NCI-H2171 (cell line): ENCODE results near the gene MERTK.
A peak's percentile ranks its signal among the peaks of the same experiment; 100 is the strongest.
"Not testable (repeated sequence)": the region's sequence is repeated elsewhere in the genome, so short reads cannot be mapped to it uniquely, and the experiment has no call there.

Experiments used
- DNase-seq: peaks from one replicate; lab custom pipeline; 2025; lab: John Stamatoyannopoulos, UW

The MERTK gene

DNA sequence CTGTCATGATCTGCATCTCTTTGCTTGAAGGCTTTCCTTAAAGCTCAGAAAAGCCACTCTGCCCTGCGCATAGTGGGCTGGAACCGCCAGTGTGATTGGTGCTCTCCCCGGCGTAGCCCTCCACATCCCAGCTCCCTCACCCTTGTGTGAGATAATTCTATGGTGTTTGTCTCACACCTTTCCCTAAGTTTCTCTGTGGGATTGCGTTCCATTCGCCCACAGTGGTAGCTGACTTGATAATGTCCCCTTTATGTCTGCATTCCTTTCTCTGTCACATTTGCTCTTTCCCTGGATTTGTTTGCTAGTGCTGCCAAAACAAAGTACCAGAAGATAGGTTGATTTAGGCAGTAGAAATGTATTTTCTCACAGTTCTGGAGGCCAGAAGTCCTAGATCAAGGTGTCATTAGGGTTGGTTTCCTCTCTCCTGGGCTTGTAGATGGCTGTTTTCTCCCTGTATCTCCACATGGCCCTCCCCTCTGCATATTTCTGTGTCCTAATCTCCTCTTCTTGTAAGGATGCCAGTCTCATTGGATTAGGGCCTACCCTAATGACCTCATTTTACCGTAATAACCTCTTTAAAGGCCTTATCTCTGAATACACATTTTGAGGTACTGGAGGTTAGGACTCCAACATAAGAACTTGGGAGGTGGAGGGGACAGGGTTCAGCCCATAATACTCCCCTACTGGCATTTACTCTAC, 149.3 kb downstream of the MERTK start:
- no peak for DNase-seq

DNA sequence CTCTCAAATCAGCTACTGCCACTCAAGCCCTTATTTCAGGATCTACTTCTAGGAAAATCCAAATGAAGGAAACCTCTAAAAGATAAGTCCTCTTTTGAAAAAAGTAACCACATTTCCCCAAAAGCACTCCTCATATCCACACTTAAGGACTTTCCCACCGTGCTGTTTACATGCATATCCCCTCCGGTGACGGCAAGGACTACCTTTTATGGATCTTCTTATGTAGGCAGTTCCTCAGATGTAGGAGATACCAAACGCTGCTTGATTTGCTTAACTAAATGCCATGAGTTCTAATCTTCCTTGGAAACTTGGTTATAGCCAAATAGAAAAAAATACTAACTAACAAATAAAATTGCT, 149.8 kb downstream of the MERTK start:
- DNase-seq, result no peak

DNA sequence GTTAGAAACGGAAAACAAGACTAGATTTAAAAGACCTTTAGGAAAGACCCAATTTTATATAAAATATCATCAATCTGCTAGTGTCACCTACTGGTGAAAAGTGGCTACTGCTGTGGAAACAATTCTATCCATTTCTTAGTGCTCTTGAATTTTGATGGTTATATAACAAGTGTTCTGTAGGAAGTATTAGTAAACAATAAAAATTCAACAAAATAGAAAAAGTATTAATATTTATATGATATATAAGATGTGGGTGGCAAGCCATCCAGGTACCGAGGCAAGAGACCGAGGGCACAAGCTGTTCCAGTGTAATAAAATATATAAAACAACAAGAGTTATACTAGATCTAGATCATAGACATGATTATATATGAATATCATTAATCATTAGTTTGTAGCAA, 150.5 kb downstream of the MERTK start:
- peak; percentile 20 for DNase-seq

DNA sequence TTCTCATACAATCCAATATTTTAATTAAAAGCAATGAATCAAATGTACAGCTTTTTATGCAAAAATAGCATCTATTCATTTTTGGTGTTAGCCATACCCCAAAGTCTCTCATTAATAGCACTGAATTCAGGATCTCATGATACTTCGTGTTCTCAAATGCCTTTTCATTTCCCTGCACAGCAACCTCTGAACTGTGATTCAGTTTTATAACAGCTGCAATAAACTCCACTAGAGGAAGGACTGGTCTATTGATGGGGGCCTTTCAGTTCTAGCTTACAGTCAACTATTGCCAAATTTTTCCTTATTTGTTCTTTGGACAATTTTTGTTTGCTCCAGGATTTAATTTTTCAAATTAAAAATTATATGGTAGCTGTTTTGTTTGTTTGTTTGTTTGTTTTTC, 151.9 kb downstream of the MERTK start:
- DNase-seq, result no peak

DNA sequence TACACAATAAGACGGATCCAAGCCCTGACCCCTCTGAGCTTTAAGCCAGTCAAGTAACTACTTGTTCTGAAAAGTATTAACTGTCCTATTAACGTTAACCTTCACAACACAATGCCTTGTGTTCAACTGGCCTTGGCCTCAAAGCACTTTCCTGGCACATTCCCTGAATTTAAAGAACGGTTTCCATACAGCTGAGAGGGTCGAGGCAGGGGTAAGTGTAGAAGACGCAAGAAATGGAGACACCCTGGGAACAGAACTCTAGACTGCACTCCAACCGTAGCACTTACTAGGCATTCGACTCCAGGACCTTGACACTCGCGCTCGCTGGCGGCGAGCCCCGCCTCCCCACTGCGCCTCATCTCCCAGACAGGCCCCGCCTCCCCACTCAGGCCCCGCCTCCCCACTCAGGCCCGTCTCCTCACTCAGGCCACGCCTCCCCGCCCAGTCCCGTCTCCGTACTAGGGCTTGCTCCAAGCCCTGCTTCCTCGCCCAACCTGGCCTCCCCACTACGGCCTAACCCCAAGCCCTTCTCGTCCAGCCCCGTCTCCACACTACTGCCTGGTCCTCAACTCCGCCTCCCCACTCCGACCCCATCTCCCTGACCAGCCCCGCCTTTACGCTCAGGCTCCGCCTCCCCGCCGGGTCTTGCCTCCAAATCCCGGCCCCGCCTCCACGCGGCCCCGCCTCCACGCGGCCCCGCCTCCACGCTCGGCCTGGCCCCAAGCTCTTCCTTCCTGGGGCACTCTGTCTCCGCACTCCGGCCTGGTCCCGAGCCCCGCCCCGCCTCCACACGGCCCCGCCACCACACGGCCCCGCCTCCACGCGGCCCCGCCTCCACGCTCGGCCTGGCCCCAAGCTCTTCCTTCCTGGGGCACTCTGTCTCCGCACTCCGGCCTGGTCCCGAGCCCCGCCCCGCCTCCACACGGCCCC, 155.8 kb downstream of the MERTK start:
- peak; percentile 90 for DNase-seq

DNA sequence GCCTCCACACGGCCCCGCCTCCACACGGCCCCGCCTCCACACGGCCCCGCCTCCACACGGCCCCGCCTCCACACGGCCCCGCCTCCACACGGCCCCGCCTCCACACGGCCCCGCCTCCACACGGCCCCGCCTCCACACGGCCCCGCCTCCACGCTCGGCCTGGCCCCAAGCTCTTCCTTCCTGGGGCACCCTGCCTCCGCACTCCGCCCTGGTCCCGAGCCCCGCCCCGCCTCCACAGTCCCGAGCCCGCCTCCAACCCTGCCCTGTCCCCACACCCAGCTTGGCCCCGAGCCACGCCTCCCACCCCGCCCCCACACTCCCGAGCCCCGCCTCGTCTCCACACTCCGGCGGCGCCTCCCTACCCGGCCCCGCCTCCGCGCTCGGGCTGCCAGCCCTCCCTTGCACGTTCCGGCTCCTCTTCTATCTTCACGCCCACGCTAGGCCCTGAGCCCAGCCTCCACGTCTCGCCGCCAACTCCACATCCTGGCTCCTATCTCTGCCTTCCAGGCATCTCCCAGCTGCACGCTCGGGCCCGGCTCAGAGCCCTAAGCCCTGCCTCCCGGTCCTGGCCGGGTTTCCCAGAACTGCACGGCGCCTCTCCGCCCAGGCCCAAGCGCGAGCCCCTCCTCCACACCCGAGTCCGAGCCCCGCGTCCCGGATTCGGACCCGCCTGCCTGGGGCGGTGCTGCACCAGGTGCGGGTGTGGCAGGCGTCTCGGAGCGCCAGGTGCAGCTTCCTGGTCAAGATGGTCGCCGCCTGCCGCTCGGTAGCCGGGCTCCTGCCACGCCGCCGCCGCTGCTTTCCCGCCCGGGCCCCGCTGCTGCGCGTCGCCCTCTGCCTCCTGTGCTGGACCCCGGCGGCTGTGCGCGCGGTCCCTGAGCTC, 156.7 kb downstream of the MERTK start, which contains the start of gene TMEM87B:
TSS of gene TMEM87B (plus strand) at position 423 of the 883 bp plus-strand sequence. CDS start at position 746, 323 bp downstream.
- DNase-seq, result peak; percentile 95

DNA sequence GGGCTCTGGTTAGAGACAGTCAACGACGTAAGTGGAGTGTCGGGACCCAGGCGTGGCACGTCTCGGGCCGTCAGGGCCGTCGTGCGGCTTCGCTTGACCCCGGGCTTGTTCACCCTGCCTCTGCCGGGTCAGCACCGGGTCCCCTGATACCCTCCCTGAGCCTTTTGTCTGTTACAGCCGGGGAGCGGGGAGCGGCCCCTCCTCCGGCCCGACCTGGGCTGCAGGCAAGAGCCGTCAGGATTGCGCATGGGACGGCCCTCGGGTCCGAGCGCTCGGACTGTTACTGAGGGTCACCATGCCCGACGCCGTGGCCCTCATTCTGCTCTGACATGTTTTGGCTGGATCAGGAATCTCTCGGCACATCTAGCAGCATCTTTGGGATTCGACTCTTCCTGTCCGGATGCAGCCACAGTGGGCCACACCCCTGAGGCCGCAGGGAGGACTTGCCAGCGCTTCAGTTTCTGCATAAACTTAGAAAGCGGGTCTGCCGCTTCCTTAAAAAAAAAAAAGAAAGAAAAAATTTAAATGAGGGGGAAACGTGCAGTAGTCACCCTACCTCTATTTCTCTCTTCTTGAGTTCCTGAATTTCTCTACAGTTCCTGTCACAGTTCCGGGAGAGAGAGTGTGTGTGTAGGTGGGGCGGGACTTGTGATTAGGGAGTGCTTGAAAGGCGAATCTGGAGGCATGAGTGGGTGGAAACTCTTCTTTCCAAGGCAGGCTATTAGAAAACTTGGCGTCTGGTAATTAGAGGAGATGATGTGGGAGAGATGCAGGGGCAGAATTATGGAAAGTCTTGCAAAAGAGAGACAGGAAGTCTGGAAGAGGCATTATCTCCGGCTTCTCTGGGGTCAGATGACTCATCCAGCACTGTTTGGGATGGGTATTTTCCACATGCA, 157.6 kb downstream of the MERTK start:
- peak; percentile 14 for DNase-seq

DNA sequence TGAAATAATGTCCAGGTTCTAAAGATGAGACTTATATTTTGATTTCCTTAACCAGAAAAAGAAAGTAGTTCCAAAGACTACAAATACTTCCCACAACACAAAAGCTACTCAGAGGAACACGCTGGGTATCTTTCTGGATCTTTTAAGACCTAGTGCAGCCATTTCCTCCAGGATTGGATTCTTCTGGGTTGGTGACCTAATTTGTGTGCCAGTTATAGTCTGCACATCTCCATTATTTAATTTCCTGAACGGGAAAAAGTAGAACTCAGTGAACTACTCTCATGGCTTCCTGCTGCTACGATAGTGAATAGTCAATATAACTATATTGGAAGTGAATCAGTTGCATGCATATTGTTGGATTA, 158.2 kb downstream of the MERTK start:
- DNase-seq, result no peak

DNA sequence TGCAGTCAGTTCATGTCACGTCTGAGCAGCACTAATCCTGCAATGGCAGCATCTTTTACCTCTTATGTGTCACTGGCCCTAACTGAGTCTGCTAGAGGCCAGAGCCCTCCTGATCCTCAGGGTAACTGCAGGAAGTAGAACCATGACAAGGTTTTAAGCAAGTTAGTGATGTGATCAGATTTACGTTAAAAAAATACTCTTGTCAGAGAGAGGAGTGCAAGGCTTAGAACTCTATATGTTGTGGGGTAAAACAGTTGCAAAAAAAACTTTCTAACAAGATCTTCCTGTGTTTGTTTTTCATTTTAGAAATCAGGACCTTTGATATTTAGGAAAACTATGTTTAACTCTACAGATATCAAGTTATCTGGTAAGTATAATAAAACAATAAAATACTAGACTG, 161.3 kb downstream of the MERTK start:
- DNase-seq, result no peak

DNA sequence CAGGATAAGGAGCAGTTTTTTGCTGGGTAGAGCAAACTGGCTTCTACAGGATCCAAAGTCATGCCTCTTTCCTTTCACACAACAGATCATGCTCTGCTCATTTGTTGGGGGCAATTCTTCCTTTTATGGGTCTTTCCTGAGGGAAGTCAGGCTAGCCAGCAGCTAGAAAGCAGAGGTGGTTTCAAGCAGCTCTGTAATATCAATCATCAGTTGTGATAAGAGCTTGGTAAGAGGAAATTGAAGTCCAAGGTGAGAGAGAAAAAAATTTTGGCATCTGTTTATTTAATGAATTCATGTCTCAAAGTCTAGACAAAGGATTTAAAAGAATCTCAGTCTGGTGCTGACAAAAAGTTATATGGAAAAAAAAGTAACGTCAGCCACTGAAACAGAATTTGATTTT, 162.9 kb downstream of the MERTK start:
- DNase-seq, result no peak

DNA sequence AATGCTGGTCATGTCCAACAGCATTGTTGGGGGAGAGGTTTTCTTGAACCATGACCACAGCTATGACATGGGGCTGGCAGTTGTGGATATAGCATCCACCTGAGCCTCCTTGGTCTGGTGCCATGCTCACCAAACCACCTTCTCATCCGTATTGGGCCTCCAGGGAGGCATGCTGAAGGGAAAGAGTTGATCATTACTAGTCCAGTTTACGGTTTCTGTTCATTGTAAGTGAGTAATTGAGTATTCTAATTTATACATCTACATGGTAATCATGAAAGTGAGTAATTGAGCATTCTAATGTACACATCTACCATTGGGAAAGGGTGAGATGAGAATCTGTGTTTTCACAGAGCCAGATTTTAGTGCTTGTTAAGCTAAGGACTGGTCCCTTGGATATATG, 163.4 kb downstream of the MERTK start:
- DNase-seq, result no peak

DNA sequence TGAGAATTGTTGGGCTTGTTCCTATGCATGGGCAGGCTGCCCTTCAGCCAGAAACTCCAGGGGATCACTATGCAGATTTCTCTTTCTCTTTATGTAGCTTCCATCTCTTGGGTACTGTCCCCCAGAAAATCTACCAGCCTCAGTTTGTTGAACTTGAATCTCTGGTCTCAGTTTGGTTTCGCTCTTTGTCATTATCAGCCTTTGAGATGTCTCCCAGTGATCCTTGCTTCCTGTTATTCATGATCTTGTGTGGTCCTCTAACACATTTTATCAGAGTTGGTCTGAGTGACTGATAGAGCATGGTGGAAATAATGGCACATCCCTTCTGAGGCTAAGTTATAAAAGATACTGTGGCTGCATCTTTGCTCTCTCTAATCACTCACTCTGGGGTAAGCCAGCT, 164.5 kb downstream of the MERTK start:
- DNase-seq, result no peak

DNA sequence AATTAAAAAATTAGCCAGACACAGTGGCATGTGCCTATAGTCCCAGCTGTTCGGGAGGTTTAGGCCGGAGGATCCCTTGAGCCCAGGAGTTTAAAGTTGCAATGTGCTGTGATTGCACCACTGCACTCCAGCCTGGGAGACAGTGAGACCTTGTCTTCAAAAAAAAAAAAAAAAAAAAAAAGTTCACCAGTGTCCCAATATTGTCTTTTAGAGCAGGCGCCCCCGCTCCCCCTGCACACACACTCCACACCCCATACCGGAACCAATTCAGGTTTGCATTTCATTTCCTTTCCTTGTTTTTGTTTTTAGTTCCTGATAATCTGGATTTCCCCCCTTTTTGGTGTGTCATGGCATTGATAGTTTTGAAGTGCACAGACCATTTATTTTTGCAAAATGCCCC, 167.1 kb downstream of the MERTK start:
- no peak for DNase-seq

DNA sequence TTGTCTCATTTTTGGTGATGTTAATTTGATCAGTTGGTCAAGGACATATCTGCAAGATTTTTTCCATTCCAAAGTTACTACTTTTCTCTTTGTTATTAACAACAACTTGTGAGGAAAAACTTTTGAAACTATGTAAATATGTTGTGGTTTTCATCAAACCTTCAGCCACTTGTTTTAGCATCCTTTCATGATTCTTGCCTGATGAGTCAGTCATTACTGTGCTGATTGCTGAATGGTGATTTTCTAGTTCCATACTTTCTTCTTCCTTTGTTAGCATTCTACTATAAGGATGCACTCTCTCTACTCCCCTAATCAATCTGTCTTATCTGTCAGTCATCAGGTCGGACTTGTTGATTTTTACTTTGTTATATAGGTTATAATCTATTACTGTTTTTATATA, 167.6 kb downstream of the MERTK start:
- DNase-seq, result no peak

DNA sequence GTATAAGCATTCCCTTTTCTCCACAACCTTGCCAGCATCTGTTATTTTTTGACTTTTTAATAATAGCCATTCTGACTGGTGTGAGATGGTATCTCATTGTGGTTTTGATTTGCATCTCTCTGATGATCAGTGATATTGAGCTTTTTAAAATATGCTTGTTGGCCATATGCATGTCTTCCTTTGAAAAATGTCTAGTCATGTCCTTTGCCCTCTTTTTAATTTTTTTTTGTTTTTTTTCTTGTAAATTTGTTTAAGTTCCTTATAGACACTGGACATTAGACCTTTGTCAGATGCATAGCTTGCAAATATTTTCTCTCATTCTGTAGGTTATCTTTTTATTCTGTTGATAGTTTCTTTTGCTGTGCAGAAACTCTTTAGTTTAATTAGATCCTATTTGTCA, 171.4 kb downstream of the MERTK start:
- not testable (repeated sequence) for DNase-seq

DNA sequence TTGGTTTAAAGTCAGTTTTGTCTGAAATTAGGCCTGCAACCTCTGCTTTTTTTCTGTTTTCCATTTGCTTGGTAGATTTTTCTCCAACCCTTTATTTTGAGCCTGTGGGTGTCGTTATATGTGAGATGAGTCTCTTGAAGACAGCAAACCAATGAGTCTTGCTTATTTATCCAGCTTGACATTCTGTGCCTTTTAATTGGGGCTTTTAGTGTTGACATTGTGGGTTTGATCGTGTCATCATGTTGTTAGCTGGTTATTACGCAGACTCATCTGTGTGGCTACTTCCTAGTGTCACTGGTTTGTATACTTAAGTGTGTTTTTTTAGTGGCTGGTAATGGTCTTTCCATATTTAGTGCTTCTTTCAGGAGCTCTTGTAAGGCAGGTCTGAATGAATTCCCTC, 175.5 kb downstream of the MERTK start:
- no peak for DNase-seq

DNA sequence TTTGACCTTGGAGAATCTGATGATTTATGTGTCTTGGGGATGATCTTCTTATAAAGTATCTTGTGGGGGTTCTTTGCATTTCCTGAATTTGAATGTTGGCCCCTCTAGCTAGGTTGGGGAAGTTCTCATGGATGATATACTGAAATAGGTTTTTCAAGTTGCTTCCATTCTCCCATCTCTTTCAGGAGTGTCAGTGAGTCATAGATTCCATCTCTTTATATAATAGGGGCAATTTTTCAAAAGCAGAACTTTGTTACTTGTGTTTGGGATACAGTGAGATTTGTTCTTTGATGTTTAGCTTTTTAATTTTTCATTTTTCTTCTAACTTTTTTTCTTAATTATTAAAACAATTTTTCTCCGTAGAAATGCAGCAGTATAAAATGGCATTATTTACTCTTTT, 176.1 kb downstream of the MERTK start:
- no peak for DNase-seq

DNA sequence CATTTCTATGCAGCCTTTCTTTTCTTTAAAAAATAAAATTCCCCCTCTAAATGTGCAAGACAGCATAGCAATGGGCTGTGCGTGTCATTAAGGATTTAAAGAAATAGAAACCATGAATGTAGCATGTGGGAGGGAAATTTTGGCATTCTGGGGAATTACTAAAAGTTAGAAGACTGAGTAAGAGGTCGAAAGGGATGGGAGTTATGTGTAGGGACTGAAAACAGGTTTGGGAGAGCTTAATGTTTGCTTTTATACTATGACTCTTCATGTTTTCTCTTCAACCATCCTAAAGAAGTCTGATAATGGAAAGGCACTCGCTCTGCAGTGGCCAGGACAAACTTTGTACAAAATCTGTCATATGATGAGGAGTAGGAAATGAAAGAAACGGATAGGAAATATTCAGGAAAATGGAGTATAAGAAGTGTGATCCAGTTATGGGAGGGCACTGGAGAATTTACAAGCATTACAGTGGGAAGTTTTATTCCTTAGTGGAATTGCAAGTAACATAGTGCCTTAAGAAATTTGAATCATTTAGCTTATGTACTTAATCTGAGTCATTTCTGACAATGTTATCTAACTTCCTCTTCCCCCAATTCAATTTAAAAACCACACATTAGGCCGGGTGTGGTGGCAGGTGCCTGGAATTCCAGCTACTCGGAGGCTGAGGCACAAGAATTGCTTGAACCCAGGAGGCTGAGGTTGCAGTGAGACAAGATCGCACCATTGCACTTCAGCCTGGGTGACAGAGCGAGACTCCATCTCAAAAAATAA, 177.3 kb downstream of the MERTK start:
- no peak for DNase-seq

DNA sequence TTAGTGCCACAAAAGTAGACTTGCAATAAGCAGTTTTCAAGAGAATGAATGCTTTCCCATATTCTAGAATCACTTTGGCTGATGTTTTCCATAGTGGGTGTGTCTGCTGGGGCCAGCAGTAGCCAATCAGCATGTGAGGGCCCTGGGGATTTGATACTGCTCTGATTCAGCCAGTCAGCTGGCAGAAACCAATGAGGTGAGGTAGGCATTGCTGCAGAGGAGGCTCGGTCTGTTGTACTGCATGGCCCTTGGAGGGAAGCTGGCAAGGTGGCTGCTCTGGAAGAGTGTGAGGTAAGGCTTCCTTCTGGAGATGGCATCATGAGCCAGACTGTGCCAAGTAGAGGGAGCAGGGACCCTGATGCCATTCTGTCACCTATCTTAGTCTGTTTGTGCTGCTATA, 179.4 kb downstream of the MERTK start:
- DNase-seq, result no peak
